Aorta (tissue), 5 donors: ENCODE measurements around the gene RBPMS2. TPM values are rescaled to one million over a fixed set of nuclear protein-coding genes. Genes with fewer than 3 reads are reported as not detected.
"Not testable (repeated sequence)": the region's sequence is repeated elsewhere in the genome, so short reads cannot be mapped to it uniquely, and the experiment has no call there.

ENCODE experiments used
- ATAC-seq: fragments of 200-7000 bp; cut with Tn5 transposase; one replicate; pipeline ENCODE4 v1.9.1; 2022; ENCODE audit warnings: moderate library complexity; ENCODE audit not compliant: low FRiP score
- DNase-seq, 2 donors: peaks; one replicate each; pipeline ENCODE4 v3.0.0-alpha.2; 2020
- H3K27ac ChIP-seq, 2 donors: one replicate each; pipeline ENCODE4 v1.5.1; 2013; ENCODE audit warnings: low read length in 2 of 2, mild to moderate bottlenecking in 2 of 2, moderate library complexity in 2 of 2, control low read depth in 1 of 2, inconsistent platforms in 1 of 2, low read depth in 1 of 2
- H3K27me3 ChIP-seq, 2 donors: one replicate each; pipeline ENCODE4 v1.6.1; 2013; ENCODE audit warnings: control low read depth in 1 of 2, low read length in 1 of 2, mild to moderate bottlenecking in 1 of 2, moderate library complexity in 1 of 2; ENCODE audit not compliant: insufficient read depth in 2 of 2, control insufficient read depth in 1 of 2
- H3K36me3 ChIP-seq, 2 donors: one replicate each; pipeline ENCODE4 v1.6.1; 2013; ENCODE audit warnings: control low read depth in 1 of 2, low read length in 1 of 2, mild to moderate bottlenecking in 1 of 2; ENCODE audit not compliant: insufficient read depth in 2 of 2, control insufficient read depth in 1 of 2
- H3K4me1 ChIP-seq, 2 donors: one replicate each; pipeline ENCODE4 v1.6.1; 2013; ENCODE audit warnings: low read length in 2 of 2, control low read depth in 1 of 2, mild to moderate bottlenecking in 1 of 2, moderate library complexity in 1 of 2; ENCODE audit not compliant: insufficient read depth in 2 of 2, control insufficient read depth in 1 of 2
- H3K4me3 ChIP-seq, 2 donors: one replicate each; pipeline ENCODE4 v1.5.1; 2013; ENCODE audit warnings: low read length in 2 of 2, control low read depth in 1 of 2, mild to moderate bottlenecking in 1 of 2
- H3K9me3 ChIP-seq: one replicate; pipeline ENCODE4 v1.6.1; 2013; ENCODE audit warnings: mild to moderate bottlenecking, low read length; ENCODE audit not compliant: control insufficient read depth
- WGBS, 2 donors: extraction: QIAGEN DNeasy Blood & Tissue Kit; methylation state at CpG; one replicate each; pipeline ENCODE4 v1.1.7; 2013; 5-methylcytosine and 5-hydroxymethylcytosine counted together
- intact Hi-C, 2 donors: fragments of 100-400 bp; cut with DNase I; formaldehyde crosslinking; loops; one replicate each; pipeline versions ENCODE4 v1.14.2 to v1.15.0; 2022
- long read RNA-seq, 2 donors: library from polyadenylated mRNA; unstranded; transcript quantifications; one replicate each; pipeline ENCODE4 v2.0.0, GENCODE V29; 2020 to 2021
- polyA plus RNA-seq, 2 donors: library from polyadenylated mRNA; stranded (reverse); fragments of 200-250 nt; gene quantifications; one replicate each; pipeline ENCODE4 v1.2.3, GENCODE V29; 2013
- total RNA-seq, 2 donors: library from RNA; stranded (reverse); fragmentation: NEBNext Ultra II Directional; extraction: Animal tissue kit (Norgen Biotek cat#: 25700); gene quantifications; one replicate each; pipeline ENCODE4 v1.2.1, GENCODE V29; 2021
- donor health status: healthy with polysubstance abuse.
- donor health status: Bipolar disorder and iron deficiency.
- donor health status: DM: no; HTN: no; CAD: no.
- donor health status: DM: no; HTN: no; CAD: no.
- donor health status: DM: yes; HTN: yes; CAD: no.

Gene RBPMS2
- total RNA-seq (1 to 10 TPM; 6.9 to 9.9 TPM), polyA plus RNA-seq (1 to 10 TPM in 1 of 2 donors, under 1 TPM in 1; 0.51 to 1.0 TPM)
- long read RNA-seq, donor 1, partial matches to known transcripts, result 1 of 2 reads
- long read RNA-seq, donor 1, other reads (novel, unspliced or antisense), result 1 of 2 reads
- long read RNA-seq, donor 2, partial matches to known transcripts, result 3 of 6 reads
- long read RNA-seq, donor 2, other reads (novel, unspliced or antisense), result 2 of 6 reads

GRCh38 chr15:64775551-64776401, at the start of gene RBPMS2:
RBPMS2 (minus strand) TSS chr15:64775589; CDS start chr15:64775319, 270 bp downstream.
- H3K4me3 ChIP-seq, result peak within 1 kb of the TSS; percentile 71 to 81
- H3K4me1 ChIP-seq, result no peaks in the 10 kb centered on the region
- H3K9me3 ChIP-seq, result no peaks in the 10 kb centered on the region
- DNase-seq (no peak), ATAC-seq (no peak)
- no peaks in the 10 kb centered on the region for H3K27me3 ChIP-seq
- WGBS, 2 donors, result 1% methylated on average over 35 to 87 of the region's 90 CpGs
- H3K27ac ChIP-seq, result no peak within 1 kb of the TSS
- intact Hi-C loops, result no loop called here
- no peaks in the 10 kb centered on the region for H3K36me3 ChIP-seq

- no peaks in the 10 kb centered on the region for H3K4me1 ChIP-seq
- H3K36me3 ChIP-seq, result no peaks in the 10 kb centered on the region
- DNase-seq (no peak), ATAC-seq (no peak)
- intact Hi-C loops, result no loop called here
- 2 to 3% methylated on average over 17 of the region's 17 CpGs for WGBS, 2 donors
- peak overlapping the region in 1 of 2 donors; percentile 49 for H3K4me3 ChIP-seq
- no peak overlapping the region for H3K27ac ChIP-seq
- H3K9me3 ChIP-seq, result no peaks in the 10 kb centered on the region
- H3K27me3 ChIP-seq, result no peaks in the 10 kb centered on the region
These were observed 49.6 kb upstream of the RBPMS2 start for GRCh38 chr15:64824929-64825430.

- H3K9me3 ChIP-seq, result no peaks in the 10 kb centered on the region
- DNase-seq (no peak), ATAC-seq (no peak)
- intact Hi-C loops, result no loop called here
- H3K36me3 ChIP-seq, result no peaks in the 10 kb centered on the region
- no peaks in the 10 kb centered on the region for H3K4me1 ChIP-seq
- 86 to 94% methylated on average over 12 to 13 of the region's 13 CpGs for WGBS, 2 donors
- no peak overlapping the region for H3K4me3 ChIP-seq
- no peak overlapping the region for H3K27ac ChIP-seq
- no peaks in the 10 kb centered on the region for H3K27me3 ChIP-seq
These were observed 41.1 kb upstream of the RBPMS2 start for GRCh38 chr15:64816452-64816851.

- intact Hi-C loops, result loop anchor here in 1 of 2 donors (5.0 kb wide), 1 partner anchor 128 kb away; no protein-coding TSS in a partner anchor
- not testable (repeated sequence) for H3K4me1 ChIP-seq, DNase-seq, ATAC-seq, H3K27me3 ChIP-seq, H3K36me3 ChIP-seq, H3K9me3 ChIP-seq, H3K4me3 ChIP-seq, H3K27ac ChIP-seq
- WGBS, 2 donors, result 84 to 86% methylated on average over 4 of the region's 4 CpGs
These were observed 39.6 kb upstream of the RBPMS2 start for GRCh38 chr15:64814965-64815364.

- not testable (repeated sequence) for H3K27ac ChIP-seq, DNase-seq, H3K4me3 ChIP-seq, H3K4me1 ChIP-seq, H3K27me3 ChIP-seq, ATAC-seq, H3K9me3 ChIP-seq, H3K36me3 ChIP-seq
- intact Hi-C loops, result loop anchor here in 1 of 2 donors (5.0 kb wide), 1 partner anchor 127 kb away; no protein-coding TSS in a partner anchor
- 96 to 98% methylated on average over 8 of the region's 8 CpGs for WGBS, 2 donors
These were observed 38.9 kb upstream of the RBPMS2 start for GRCh38 chr15:64814283-64814682.

- intact Hi-C loops, result loop anchor here in 1 of 2 donors (5.0 kb wide), 1 partner anchor 126 kb away; no protein-coding TSS in a partner anchor
- no peak for ATAC-seq
- Histone ChIP-seq H3K36me3 (no peaks in the 10 kb centered on the region), H3K4me3 (no peak overlapping the region), H3K27me3 (no peaks in the 10 kb centered on the region), H3K4me1 (no peaks in the 10 kb centered on the region), H3K27ac (no peak overlapping the region), H3K9me3 (no peaks in the 10 kb centered on the region)
- no peak for DNase-seq
- 83 to 88% methylated on average over 6 of the region's 6 CpGs for WGBS, 2 donors
These were observed 37.7 kb upstream of the RBPMS2 start for GRCh38 chr15:64813075-64813474.

GRCh38 chr15:64810497-64811326, 35.3 kb upstream of the RBPMS2 start:
- DNase-seq (no peak), ATAC-seq (no peak)
- Histone ChIP-seq H3K27me3 (no peaks in the 10 kb centered on the region), H3K4me1 (no peaks in the 10 kb centered on the region), H3K4me3 (no peak overlapping the region), H3K27ac (no peak overlapping the region), H3K36me3 (no peaks in the 10 kb centered on the region), H3K9me3 (no peaks in the 10 kb centered on the region)
- intact Hi-C loops, result loop anchor here (1.0 to 5.0 kb wide), 3 partner anchors 79 to 123 kb away; no protein-coding TSS in a partner anchor
- WGBS, 2 donors, result 81 to 82% methylated on average over 6 of the region's 6 CpGs
